Kidney (tissue), 14 donors: ENCODE results near the gene SH3BP5. TPM values are rescaled to one million over a fixed set of nuclear protein-coding genes. Genes with fewer than 3 reads are reported as not detected.

ENCODE experiments used
- DNase-seq, 5 donors: peaks; one replicate each; pipeline ENCODE4 v3.0.0-alpha.2; 2013 to 2020
- FAIRE-seq: peaks from 2 replicates; lab custom pipeline; 2012; peaks lifted over from hg19 to GRCh38; lab: Jason Lieb, UNC
- H3K27ac ChIP-seq, 2 donors: one replicate each; pipeline ENCODE4 v1.7.0; 2013; ENCODE audit warnings: low read depth in 2 of 2, low read length in 2 of 2, inconsistent platforms in 1 of 2
- H3K27me3 ChIP-seq: one replicate; pipeline ENCODE4 v1.7.1; 2013; ENCODE audit warnings: low read length, inconsistent platforms; ENCODE audit not compliant: control insufficient read depth, insufficient read depth
- H3K36me3 ChIP-seq, 3 donors: one replicate each; pipeline versions ENCODE4 v1.7.0 to v1.7.1; 2013; ENCODE audit warnings: low read length in 3 of 3, control low read depth in 1 of 3, inconsistent platforms in 1 of 3; ENCODE audit not compliant: insufficient read depth in 3 of 3, control insufficient read depth in 2 of 3
- H3K4me1 ChIP-seq, 3 donors: one replicate each; pipeline versions ENCODE4 v1.7.0 to v1.7.1; 2013; ENCODE audit warnings: low read length in 3 of 3, inconsistent platforms in 1 of 3, low read depth in 1 of 3; ENCODE audit not compliant: control insufficient read depth in 2 of 3, insufficient read depth in 2 of 3
- H3K4me3 ChIP-seq, 3 donors: one replicate each; pipeline versions ENCODE4 v1.7.0 to v1.8.1; 2013; ENCODE audit warnings: low read length in 3 of 3, control low read depth in 1 of 3, inconsistent platforms in 1 of 3
- H3K9ac ChIP-seq, 3 donors: one replicate each; pipeline versions ENCODE4 v1.7.0 to v1.7.1; 2013; ENCODE audit warnings: low read length in 3 of 3, control low read depth in 1 of 3, inconsistent platforms in 1 of 3
- H3K9me3 ChIP-seq, 3 donors: one replicate each; pipeline versions ENCODE4 v1.7.0 to v1.7.1; 2013; ENCODE audit warnings: low read length in 3 of 3, control low read depth in 1 of 3, inconsistent platforms in 1 of 3; ENCODE audit not compliant: control insufficient read depth in 2 of 3, insufficient read depth in 1 of 3
- intact Hi-C: fragments of 100-400 bp; cut with DNase I; formaldehyde crosslinking; loops from one replicate; pipeline ENCODE4 v1.11.1; 2022
- polyA plus RNA-seq: library from polyadenylated mRNA; stranded (reverse); fragments of 350-450 nt; fragmentation: Illumina TruSeq; extraction: RNeasy Lipid Tissue Mini Kit (QIAGEN cat#74804); gene quantifications from one replicate; pipeline ENCODE4 v1.2.3, GENCODE V29; 2014; ENCODE audit warnings: low read depth, low replicate concordance; ENCODE audit not compliant: insufficient read depth
- total RNA-seq: library from RNA; stranded (reverse); fragmentation: NEBNext Ultra II Directional; extraction: Animal tissue kit (Norgen Biotek cat#: 25700); gene quantifications from one replicate; pipeline ENCODE4 v1.2.1, GENCODE V29; 2021
- TF ChIP-seq, protein P1 (sequence below): IDR thresholded peaks from 3 replicates; pipeline ENCODE4 v1.5.1; 2012; ENCODE audit warnings: mild to moderate bottlenecking, moderate library complexity, borderline replicate concordance; ENCODE audit not compliant: insufficient read depth; ENCODE audit errors: extremely low read depth
- donor health status: control.
- donor health status: control.
- donor health status: control.
- donor health status: control.
- donor health status: control.
- donor health status: DM: yes; HTN: yes; CAD: no.
- donor health status: Normal renal cell carcinoma (clear cell type).

The SH3BP5 gene
- total and polyA plus RNA-seq, 2 donors from 2014 or later, result 39.1 to 109 TPM

GRCh38 chr3:15325228-15325627 is 7.2 kb downstream of the SH3BP5 start:
- TF ChIP-seq, protein P1, sequence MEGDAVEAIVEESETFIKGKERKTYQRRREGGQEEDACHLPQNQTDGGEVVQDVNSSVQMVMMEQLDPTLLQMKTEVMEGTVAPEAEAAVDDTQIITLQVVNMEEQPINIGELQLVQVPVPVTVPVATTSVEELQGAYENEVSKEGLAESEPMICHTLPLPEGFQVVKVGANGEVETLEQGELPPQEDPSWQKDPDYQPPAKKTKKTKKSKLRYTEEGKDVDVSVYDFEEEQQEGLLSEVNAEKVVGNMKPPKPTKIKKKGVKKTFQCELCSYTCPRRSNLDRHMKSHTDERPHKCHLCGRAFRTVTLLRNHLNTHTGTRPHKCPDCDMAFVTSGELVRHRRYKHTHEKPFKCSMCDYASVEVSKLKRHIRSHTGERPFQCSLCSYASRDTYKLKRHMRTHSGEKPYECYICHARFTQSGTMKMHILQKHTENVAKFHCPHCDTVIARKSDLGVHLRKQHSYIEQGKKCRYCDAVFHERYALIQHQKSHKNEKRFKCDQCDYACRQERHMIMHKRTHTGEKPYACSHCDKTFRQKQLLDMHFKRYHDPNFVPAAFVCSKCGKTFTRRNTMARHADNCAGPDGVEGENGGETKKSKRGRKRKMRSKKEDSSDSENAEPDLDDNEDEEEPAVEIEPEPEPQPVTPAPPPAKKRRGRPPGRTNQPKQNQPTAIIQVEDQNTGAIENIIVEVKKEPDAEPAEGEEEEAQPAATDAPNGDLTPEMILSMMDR, result no peak
- peaks cover 16 to 34% (median 27%) of the 10 kb centered on the region in 3 donors for H3K4me1 ChIP-seq
- no peaks in the 10 kb centered on the region for H3K9me3 ChIP-seq
- H3K27me3 ChIP-seq, result no peaks in the 10 kb centered on the region
- H3K36me3 ChIP-seq, result peaks cover 0 to 3% (median 0%) of the 10 kb centered on the region in 3 donors
- DNase-seq (peak in 2 of 5 donors; percentile 28 to 67), FAIRE-seq (no peak)
- peak overlapping the region in 1 of 3 donors; percentile 56 for H3K9ac ChIP-seq
- H3K4me3 ChIP-seq, result no peak overlapping the region
- H3K27ac ChIP-seq, result peak overlapping the region; percentile 23 to 51
- intact Hi-C loops, result no loop called here

DNA sequence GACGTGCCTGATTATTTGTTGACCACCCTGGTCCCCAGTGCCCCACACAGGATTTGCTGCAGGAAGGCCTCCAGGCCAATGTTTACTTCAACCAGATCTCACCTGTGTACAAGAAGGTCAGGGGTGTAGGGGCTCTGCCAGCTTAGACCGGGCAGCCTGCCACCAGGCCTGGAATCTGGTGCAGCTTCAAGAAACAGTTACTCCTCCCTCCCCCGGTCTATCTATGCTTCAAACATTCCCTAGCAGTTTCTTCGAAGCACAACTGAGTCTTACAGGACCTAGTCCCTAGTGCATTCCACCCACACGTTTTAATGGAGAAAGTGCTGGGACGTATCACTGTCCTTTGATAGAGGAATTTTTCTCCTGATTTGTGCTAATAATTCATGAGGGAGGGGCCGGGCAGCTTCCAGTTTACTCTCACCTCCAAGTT is 8.0 kb downstream of the SH3BP5 start:
- H3K4me3 ChIP-seq, result peak overlapping the region in 1 of 3 donors; percentile 1
- TF ChIP-seq, protein P1, result no peak
- peaks cover 13 to 42% (median 25%) of the 10 kb centered on the region in 3 donors for H3K4me1 ChIP-seq
- no peaks in the 10 kb centered on the region for H3K27me3 ChIP-seq
- intact Hi-C loops, result no loop called here
- DNase-seq (no peak), FAIRE-seq (no peak)
- H3K9me3 ChIP-seq, result no peaks in the 10 kb centered on the region
- H3K9ac ChIP-seq, result peak overlapping the region in 1 of 3 donors; percentile 36
- H3K27ac ChIP-seq, result peak overlapping the region; percentile 59 to 74
- peaks cover 0 to 3% (median 0%) of the 10 kb centered on the region in 3 donors for H3K36me3 ChIP-seq

- Histone ChIP-seq H3K9ac (no peak overlapping the region), H3K9me3 (no peaks in the 10 kb centered on the region), H3K4me1 (peaks cover 12 to 55% (median 34%) of the 10 kb centered on the region in 3 donors), H3K36me3 (peaks cover 0 to 3% (median 0%) of the 10 kb centered on the region in 3 donors), H3K4me3 (no peak overlapping the region), H3K27ac (peak overlapping the region; percentile 59 to 74), H3K27me3 (no peaks in the 10 kb centered on the region)
- intact Hi-C loops, result no loop called here
- no peak for FAIRE-seq
- peak in 1 of 5 donors; percentile 48 for DNase-seq
- TF ChIP-seq, protein P1, result no peak
These were observed 9.3 kb downstream of the SH3BP5 start for GRCh38 chr3:15323063-15323462.

- no peaks in the 10 kb centered on the region for H3K9me3 ChIP-seq
- peaks cover 17 to 61% (median 46%) of the 10 kb centered on the region in 3 donors for H3K4me1 ChIP-seq
- no peak overlapping the region for H3K9ac ChIP-seq
- intact Hi-C loops, result no loop called here
- no peak for FAIRE-seq
- H3K27me3 ChIP-seq, result no peaks in the 10 kb centered on the region
- no peak overlapping the region for H3K27ac ChIP-seq
- no peak for DNase-seq
- peaks cover 0 to 2% (median 0%) of the 10 kb centered on the region in 3 donors for H3K36me3 ChIP-seq
- H3K4me3 ChIP-seq, result no peak overlapping the region
- TF ChIP-seq, protein P1, result no peak
These were observed 11.0 kb downstream of the SH3BP5 start for GRCh38 chr3:15321349-15321748.
